ELF-1 (cell line): ENCODE data around the gene ZNF407.
A peak's percentile ranks its signal among the peaks of the same experiment; 100 is the strongest.
"Not testable (repeated sequence)": the region's sequence is repeated elsewhere in the genome, so short reads cannot be mapped to it uniquely, and the experiment has no call there.

Experiments used
- DNase-seq: peaks from one replicate; pipeline ENCODE4 v3.0.0-alpha.2; 2016; ENCODE audit warnings: low read depth, low spot score

The ZNF407 gene, protein sequence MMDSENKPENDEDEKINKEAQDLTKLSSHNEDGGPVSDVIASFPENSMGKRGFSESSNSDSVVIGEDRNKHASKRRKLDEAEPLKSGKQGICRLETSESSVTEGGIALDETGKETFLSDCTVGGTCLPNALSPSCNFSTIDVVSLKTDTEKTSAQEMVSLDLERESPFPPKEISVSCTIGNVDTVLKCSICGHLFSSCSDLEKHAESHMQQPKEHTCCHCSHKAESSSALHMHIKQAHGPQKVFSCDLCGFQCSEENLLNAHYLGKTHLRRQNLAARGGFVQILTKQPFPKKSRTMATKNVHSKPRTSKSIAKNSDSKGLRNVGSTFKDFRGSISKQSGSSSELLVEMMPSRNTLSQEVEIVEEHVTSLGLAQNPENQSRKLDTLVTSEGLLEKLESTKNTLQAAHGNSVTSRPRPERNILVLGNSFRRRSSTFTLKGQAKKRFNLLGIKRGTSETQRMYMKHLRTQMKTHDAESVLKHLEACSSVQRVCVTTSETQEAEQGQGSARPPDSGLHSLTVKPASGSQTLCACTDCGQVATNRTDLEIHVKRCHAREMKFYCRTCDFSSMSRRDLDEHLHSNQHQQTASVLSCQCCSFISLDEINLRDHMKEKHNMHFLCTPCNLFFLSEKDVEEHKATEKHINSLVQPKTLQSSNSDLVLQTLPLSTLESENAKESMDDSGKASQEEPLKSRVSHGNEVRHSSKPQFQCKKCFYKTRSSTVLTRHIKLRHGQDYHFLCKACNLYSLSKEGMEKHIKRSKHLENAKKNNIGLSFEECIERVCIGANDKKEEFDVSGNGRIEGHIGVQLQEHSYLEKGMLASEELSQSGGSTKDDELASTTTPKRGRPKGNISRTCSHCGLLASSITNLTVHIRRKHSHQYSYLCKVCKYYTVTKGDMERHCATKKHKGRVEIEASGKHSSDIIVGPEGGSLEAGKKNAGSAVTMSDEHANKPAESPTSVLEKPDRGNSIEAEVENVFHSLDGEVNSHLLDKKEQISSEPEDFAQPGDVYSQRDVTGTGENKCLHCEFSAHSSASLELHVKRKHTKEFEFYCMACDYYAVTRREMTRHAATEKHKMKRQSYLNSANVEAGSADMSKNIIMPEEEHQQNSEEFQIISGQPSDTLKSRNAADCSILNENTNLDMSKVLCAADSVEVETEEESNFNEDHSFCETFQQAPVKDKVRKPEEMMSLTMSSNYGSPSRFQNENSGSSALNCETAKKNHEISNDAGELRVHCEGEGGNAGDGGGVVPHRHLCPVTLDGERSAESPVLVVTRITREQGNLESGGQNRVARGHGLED (N-terminal part only)

DNA sequence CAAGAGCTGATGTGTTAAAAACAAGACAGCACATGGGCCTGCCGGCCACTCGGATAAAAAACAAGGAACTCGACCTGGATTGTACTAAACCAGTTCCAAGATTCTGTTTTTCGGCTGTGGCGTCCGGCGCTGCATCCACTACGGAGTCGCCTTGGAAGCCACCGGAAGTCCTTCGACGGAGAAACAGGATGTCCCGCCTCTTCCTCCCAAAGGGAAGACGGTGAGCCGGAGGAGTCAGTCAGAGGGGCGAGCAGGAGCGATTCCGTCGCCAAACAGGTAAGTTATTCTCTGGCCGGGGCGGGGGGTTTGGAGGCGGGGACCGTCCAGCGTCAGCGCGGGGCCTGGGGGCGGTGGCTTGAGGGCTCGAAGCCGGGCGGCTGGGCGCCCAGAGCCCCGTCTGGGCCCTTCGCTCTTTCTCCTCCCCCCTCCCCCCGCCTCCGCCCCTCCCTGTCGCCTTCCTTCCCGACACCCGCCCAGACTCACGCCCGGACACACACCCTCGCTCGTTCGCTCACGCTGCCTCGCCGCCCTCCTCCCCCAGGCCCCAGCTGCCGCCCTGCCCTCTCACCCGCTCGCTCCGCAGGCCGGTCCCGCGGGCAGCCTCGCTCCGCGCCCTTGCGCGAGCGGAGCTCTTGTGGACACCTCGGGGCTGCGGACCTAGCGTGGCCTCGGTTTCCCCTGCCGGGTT is at the start of gene ZNF407:
Gene ZNF407, plus strand, starts transcription at position 209 of the 688 bp plus-strand sequence. CDS start 33,150 bp downstream, outside the sequence.
- DNase-seq: peak; percentile 92

- no peak for DNase-seq
These were observed 48.0 kb upstream of the ZNF407 start for GRCh38 chr18:74549591-74550104.

DNA sequence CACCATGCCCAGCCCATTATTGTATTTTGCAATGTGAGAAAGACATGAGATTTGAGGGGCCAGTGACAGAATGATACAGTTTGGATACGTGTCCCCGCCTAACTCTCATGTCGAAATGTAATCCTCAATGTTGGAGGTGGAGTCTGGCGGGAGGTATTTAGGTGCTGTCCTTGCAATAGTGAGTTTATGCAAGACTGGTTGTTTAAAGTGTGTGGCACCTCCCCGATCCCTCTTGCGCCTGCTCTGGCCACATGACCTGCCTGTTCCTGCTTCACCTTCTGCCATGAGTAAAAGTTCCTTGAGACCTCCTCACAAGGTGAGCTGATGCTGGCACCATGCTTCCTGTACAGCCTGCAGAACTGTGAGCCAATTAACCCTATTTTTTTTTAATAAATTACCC is 46.8 kb upstream of the ZNF407 start:
- DNase-seq: no peak

DNA sequence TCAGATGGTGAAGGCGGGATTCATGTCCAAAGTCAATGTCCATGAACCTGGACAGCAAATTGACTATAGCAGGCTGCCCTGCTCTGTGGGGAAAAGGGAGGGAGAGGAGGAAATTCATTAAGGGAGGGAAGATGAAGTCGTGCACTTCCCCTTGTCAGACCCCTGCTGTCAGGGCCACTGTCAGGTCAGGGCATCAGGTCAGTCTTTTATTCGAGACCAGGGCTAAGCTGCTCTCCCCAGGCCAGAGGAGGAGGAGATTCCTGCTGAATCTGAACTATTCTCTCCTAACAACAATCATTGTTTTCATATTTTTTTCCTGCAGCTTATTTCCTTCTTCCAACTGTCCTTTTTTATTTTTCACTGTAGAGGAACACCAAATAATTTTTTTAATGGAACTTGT is 46.2 kb upstream of the ZNF407 start:
- no peak for DNase-seq

GRCh38 chr18:74551936-74552555 is 45.6 kb upstream of the ZNF407 start:
- DNase-seq: peak; percentile 91

- no peak for DNase-seq
These were observed 41.5 kb upstream of the ZNF407 start for GRCh38 chr18:74556126-74556525.

GRCh38 chr18:74558096-74558495 is 39.6 kb upstream of the ZNF407 start:
- DNase-seq: no peak

DNA sequence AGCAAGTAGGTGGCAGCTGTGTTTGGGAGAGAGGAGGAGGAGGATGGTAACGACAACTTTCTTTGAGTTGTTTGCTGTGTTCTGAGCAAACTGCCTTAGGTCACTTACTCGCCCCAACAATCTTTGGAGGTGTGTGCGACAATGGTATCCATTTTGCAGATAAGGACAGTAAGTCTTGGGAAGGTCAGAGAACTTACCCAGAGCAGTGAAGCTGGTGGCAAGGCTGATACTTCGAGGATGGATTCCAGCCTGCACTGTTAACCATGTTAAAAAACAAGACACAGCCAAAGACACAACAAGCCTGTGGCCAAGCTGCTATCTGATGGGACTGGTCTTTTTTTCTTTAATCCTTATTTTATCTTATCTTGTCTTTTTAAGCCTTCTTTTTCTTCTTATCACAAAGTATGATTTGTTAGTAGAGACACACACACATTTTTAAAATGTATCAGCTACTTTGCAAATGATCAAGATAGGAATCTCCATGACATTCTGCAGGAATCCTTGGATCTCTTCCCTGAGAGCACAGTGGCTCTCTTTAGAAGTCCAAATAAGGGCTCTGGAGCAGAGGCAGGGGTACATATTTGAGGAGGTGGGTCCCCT is 35.4 kb upstream of the ZNF407 start:
- peak; percentile 27 for DNase-seq

DNA sequence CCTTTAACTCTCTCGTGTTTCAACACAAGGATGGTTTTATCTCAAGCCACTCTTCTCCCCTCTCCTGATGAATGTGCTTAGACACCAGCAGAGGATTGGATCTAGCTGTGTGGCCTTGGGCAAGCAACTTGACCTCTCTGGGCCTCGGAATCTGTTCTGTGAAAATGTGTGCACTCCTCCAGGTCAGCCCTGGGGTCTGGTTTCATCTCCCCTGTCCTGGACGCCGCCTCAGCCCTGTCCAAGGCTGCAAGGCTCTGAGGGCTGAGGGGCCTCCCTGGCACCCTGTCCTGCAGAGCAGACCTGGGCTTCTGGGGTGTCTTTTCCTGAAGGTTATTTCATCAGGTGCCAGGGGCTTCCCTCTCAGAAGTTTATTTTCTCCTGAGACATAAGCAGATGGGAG is 34.9 kb upstream of the ZNF407 start:
- DNase-seq: peak; percentile 14

GRCh38 chr18:74563999-74564398 is 33.7 kb upstream of the ZNF407 start:
- DNase-seq: no peak

DNA sequence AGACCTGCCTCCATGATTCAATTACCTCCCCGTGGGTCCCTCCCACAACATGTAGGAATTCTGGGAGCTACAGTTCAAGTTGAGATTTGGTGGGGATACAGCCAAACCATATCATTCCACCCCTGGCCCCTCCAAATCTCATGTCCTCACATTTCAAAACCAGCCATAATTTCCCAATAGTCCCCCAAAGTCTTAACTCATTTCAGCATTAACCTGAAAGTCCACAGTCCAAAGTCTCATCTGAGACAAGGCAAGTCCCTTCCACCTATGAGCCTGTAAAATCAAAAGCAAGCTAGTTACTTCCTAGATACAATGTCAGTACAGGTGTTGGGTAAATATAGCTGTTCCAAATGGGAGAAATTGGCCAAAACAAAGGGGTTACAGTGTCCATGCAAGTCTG is 32.5 kb upstream of the ZNF407 start:
- DNase-seq: not testable (repeated sequence)

DNA sequence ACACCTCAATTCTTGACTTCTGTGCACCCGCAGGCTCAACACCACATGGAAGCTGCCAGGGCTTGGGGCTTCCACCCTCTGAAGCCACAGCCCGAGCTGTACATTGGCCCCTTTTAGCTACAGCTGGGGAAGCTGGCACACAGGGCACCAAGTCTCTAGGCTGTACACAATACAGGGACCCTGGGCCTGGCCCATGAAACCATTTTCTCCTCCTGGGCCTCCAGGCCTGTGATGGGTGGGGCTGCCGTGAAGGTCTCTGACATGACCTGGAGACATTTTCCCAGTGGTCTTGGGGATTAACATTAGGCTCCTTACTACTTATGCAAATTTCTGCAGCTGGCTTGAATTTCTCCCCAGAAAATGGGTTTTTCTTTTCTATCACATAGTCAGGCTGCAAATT is 31.7 kb upstream of the ZNF407 start:
- not testable (repeated sequence) for DNase-seq

DNA sequence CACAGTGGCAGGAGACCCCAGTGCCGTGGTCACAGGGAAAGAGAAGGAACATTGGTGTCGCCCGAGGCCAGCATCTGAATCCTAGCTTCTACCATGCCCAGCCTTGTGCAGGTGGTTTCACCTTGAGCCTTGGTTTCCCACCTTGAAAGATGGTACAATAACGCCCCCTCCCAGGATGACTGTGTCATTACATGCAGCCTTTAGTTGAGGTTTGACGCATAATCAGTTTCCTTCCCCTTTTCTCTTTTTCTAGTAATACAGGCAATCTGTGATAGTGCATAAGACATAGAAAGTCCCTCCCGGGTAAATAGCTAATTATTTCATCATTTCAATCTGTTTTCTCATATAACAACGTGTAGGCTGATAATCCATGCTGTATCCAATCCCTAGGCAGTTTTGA is 29.8 kb upstream of the ZNF407 start:
- DNase-seq: no peak

GRCh38 chr18:74569401-74569800 is 28.3 kb upstream of the ZNF407 start:
- DNase-seq: no peak

DNA sequence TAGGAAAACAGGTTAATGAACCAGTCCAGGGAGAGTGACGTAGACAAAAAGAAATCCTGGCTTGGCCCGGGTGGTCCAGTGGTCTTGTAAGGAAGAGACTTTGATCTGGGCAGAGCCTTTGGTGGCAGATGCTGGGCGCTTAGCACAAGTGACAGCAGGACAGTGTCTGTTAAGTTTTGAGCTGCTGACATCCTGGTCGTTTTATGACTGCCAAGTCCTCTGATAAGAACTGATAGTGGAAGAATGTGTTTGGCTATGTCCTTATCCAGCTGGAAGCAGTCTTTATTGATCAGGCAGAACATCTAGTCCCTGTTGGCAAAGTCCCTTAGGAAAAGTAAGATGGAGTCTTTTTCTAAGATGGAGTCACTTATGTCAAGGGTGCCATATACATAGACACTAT is 27.4 kb upstream of the ZNF407 start:
- DNase-seq: no peak

- no peak for DNase-seq
These were observed 25.6 kb upstream of the ZNF407 start for GRCh38 chr18:74571895-74572680.

GRCh38 chr18:74573053-74573452 is 24.6 kb upstream of the ZNF407 start:
- no peak for DNase-seq

- DNase-seq: no peak
These were observed 22.8 kb upstream of the ZNF407 start for GRCh38 chr18:74574916-74575315.

DNA sequence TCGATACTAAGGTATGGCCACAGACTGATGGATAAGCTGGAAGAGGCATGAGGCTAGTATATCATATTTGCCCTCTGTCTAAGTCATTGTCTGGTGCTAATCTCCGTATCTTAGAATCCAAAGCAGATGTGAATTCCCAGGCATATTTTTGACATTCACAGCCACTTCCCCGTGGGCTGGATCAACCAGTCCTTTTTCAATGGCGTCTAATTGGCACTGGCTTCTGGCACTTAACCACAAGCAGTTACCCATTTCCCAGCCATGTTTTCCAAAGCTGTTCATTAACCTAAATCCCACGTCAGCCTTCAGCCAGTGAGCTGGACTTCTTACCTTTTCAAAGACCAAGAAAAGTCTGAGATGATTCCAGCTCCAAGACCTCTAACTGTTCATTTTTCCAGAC is 20.7 kb upstream of the ZNF407 start:
- peak; percentile 18 for DNase-seq
